ENCODE measurements around the gene E4F1.

GRCh38 chr16:2226918-2227317 lies 3.5 kb downstream of the E4F1 start:
- TF ChIP-seq CHD2 (IDR thresholded peaks at IDR 0.05; ENCODE audit: low read depth, low read length) (no peak), CCDC6 (CRISPR knock-in tag; IDR thresholded peaks at IDR 0.05) (no peak), CTCF (CRISPR knock-in tag; IDR thresholded peaks at IDR 0.05) (no peak), TCF7L2 (IDR thresholded peaks at IDR 0.05; ENCODE audit: low read depth, low read length) (no peak), MAFK (conservative IDR thresholded peaks at IDR 0.05 in 1 of 2, IDR thresholded peaks at IDR 0.05 in 1 of 2; ENCODE audit: low read length in 2 of 2) (no peak), ZNF672 (CRISPR knock-in tag; IDR thresholded peaks at IDR 0.05) (no peak), ARID3A (IDR thresholded peaks at IDR 0.05; ENCODE audit: low read depth, low read length) (no peak), BCL3 (CRISPR knock-in tag; IDR thresholded peaks at IDR 0.05) (no peak), RNF2 (conservative IDR thresholded peaks at IDR 0.05; ENCODE audit: low read depth) (no peak), KDM3A (CRISPR knock-in tag; IDR thresholded peaks at IDR 0.05; ENCODE audit: low read depth) (no peak)
